Mesenchymal stem cell (in vitro differentiated cells and primary cell): ENCODE data around the gene STAC.

Experiments
- DNase-seq: peaks from one replicate; pipeline ENCODE4 v3.0.0-alpha.2; 2013
- H2AFZ ChIP-seq: one replicate; pipeline ENCODE4 v1.6.1; 2013; ENCODE audit warnings: low read depth, mild to moderate bottlenecking, control low read depth, inconsistent platforms, low read length, moderate library complexity
- H2AK5ac ChIP-seq: 2 replicates; pipeline ENCODE4 v1.6.1; 2013; ENCODE audit warnings: low read length, moderate library complexity, mild to moderate bottlenecking, inconsistent platforms; ENCODE audit not compliant: severe bottlenecking
- H2BK120ac ChIP-seq: one replicate; pipeline ENCODE4 v1.6.1; 2013; ENCODE audit warnings: low read depth, mild to moderate bottlenecking, inconsistent platforms, low read length, moderate library complexity
- H2BK12ac ChIP-seq, 2 experiments: one replicate each; pipeline ENCODE4 v1.6.1; 2013; ENCODE audit warnings: inconsistent platforms in 2 of 2, low read length in 2 of 2, mild to moderate bottlenecking in 2 of 2, moderate library complexity in 2 of 2, control low read depth in 1 of 2
- H2BK15ac ChIP-seq: one replicate; pipeline ENCODE4 v1.6.1; 2013; ENCODE audit warnings: mild to moderate bottlenecking, low read depth, inconsistent platforms; ENCODE audit not compliant: poor library complexity, severe bottlenecking
- H2BK5ac ChIP-seq: 2 replicates; pipeline ENCODE4 v1.6.1; 2013; ENCODE audit warnings: low read depth, mild to moderate bottlenecking, low read length, control low read depth, inconsistent platforms; ENCODE audit not compliant: poor library complexity, severe bottlenecking
- H3K14ac ChIP-seq, 2 experiments: one replicate each; pipeline ENCODE4 v1.6.1; 2013; ENCODE audit warnings: inconsistent platforms in 2 of 2, low read length in 2 of 2, control low read depth in 1 of 2, mild to moderate bottlenecking in 1 of 2, moderate library complexity in 1 of 2
- H3K18ac ChIP-seq, 2 experiments: one replicate each; pipeline ENCODE4 v1.6.1; 2013; ENCODE audit warnings: inconsistent platforms in 2 of 2, low read length in 2 of 2, control low read depth in 1 of 2, low read depth in 1 of 2, mild to moderate bottlenecking in 1 of 2
- H3K23ac ChIP-seq, 2 experiments: one replicate each; pipeline ENCODE4 v1.6.1; 2013; ENCODE audit warnings: inconsistent platforms in 2 of 2, low read length in 2 of 2, mild to moderate bottlenecking in 2 of 2, moderate library complexity in 2 of 2, control low read depth in 1 of 2
- H3K27ac ChIP-seq: 2 replicates; pipeline ENCODE4 v1.5.1; 2013; ENCODE audit warnings: mild to moderate bottlenecking, moderate library complexity, low read length, control low read depth, inconsistent platforms; ENCODE audit not compliant: poor library complexity, severe bottlenecking
- H3K27me3 ChIP-seq, 2 experiments: 2 replicates each; pipeline versions ENCODE4 v1.6.1 to v1.7.0; 2013; ENCODE audit warnings: low read length in 2 of 2, mild to moderate bottlenecking in 2 of 2, moderate library complexity in 2 of 2, control low read depth in 1 of 2, inconsistent platforms in 1 of 2; ENCODE audit not compliant: control insufficient read depth in 1 of 2, insufficient read depth in 1 of 2
- H3K36me3 ChIP-seq, 2 experiments: 2 replicates each; pipeline versions ENCODE4 v1.6.1 to v1.7.0; 2013; ENCODE audit warnings: low read length in 2 of 2, control low read depth in 1 of 2, inconsistent platforms in 1 of 2, low read depth in 1 of 2, mild to moderate bottlenecking in 1 of 2; ENCODE audit not compliant: insufficient read depth in 2 of 2, control insufficient read depth in 1 of 2
- H3K4ac ChIP-seq, 2 experiments: one replicate each; pipeline ENCODE4 v1.6.1; 2013; ENCODE audit warnings: inconsistent platforms in 2 of 2, low read length in 2 of 2, mild to moderate bottlenecking in 2 of 2, moderate library complexity in 2 of 2, control low read depth in 1 of 2, low read depth in 1 of 2
- H3K4me1 ChIP-seq: 2 replicates; pipeline ENCODE4 v1.6.1; 2013; ENCODE audit warnings: low read depth, low read length, control low read depth; ENCODE audit not compliant: control insufficient read depth, insufficient read depth
- H3K4me2 ChIP-seq: 2 replicates; pipeline ENCODE4 v1.6.1; 2013; ENCODE audit warnings: low read length, mild to moderate bottlenecking, inconsistent platforms; ENCODE audit not compliant: poor library complexity, severe bottlenecking
- H3K4me3 ChIP-seq, 2 experiments: 2 replicates each; pipeline versions ENCODE4 v1.5.1 to v1.7.0; 2013; ENCODE audit warnings: low read length in 2 of 2, mild to moderate bottlenecking in 2 of 2, control low read depth in 1 of 2, low read depth in 1 of 2; ENCODE audit not compliant: insufficient read depth in 1 of 2
- H3K79me1 ChIP-seq: replicated peaks from 2 replicates; pipeline ENCODE4 v1.6.1; 2013; ENCODE audit warnings: mild to moderate bottlenecking, control low read depth, low read length, inconsistent platforms; ENCODE audit not compliant: poor library complexity, severe bottlenecking
- H3K9ac ChIP-seq: 2 replicates; pipeline ENCODE4 v1.7.0; 2013; ENCODE audit warnings: mild to moderate bottlenecking, low read length, moderate library complexity
- H3K9me3 ChIP-seq: 2 replicates; pipeline ENCODE4 v1.7.0; 2013; ENCODE audit warnings: mild to moderate bottlenecking, low read length; ENCODE audit not compliant: control insufficient read depth
- H4K8ac ChIP-seq: one replicate; pipeline ENCODE4 v1.6.1; 2013; ENCODE audit warnings: inconsistent platforms, mild to moderate bottlenecking, low read length, moderate library complexity
- H4K91ac ChIP-seq: one replicate; pipeline ENCODE4 v1.6.1; 2013; ENCODE audit warnings: mild to moderate bottlenecking, low read length, inconsistent platforms
- WGBS: methylation state at CpG from one replicate; pipeline ENCODE4 v1.1.7; 2013; ENCODE audit warnings: mixed read lengths; 5-methylcytosine and 5-hydroxymethylcytosine counted together

Gene STAC

DNA sequence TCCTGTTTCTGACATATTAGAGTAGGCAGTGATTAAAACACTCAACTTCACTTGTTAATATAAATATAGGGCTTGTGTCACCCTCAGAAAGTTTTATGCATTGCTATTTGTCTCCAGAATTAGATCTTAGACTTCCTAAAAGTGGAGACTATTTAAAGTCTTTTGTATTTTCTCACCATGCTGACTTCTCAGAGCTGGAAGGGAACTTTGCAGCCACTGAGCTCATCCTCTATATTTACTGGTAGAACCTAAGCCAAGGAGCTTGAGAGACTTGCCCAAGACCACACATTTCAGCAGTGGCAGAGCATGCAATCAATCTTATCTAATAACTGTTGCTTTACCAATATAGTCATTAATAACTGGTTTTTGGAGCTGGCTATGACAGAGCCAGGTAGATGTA is 53.2 kb downstream of the STAC start:
- Histone ChIP-seq H2AFZ (no peak overlapping the region), H3K4me2 (no peak overlapping the region), H3K9me3 (no peaks in the 10 kb centered on the region), H3K18ac (no peak overlapping the region), H2BK12ac (no peak overlapping the region), H3K9ac (no peak overlapping the region), H3K27me3 (no peaks in the 10 kb centered on the region), H2AK5ac (no peak overlapping the region), H3K36me3 (peaks cover 0 to 4% of the 10 kb centered on the region in 2 experiments), H2BK15ac (no peak overlapping the region), H3K79me1 (peaks cover 18% of the 10 kb centered on the region), H3K4me1 (no peaks in the 10 kb centered on the region), H3K4me3 (no peak overlapping the region), H3K23ac (no peak overlapping the region), H3K4ac (no peak overlapping the region), H2BK120ac (no peak overlapping the region), H4K8ac (no peak overlapping the region), H2BK5ac (no peak overlapping the region), H3K14ac (no peak overlapping the region), H3K27ac (no peak overlapping the region), H4K91ac (no peak overlapping the region)
- no peak for DNase-seq

DNA sequence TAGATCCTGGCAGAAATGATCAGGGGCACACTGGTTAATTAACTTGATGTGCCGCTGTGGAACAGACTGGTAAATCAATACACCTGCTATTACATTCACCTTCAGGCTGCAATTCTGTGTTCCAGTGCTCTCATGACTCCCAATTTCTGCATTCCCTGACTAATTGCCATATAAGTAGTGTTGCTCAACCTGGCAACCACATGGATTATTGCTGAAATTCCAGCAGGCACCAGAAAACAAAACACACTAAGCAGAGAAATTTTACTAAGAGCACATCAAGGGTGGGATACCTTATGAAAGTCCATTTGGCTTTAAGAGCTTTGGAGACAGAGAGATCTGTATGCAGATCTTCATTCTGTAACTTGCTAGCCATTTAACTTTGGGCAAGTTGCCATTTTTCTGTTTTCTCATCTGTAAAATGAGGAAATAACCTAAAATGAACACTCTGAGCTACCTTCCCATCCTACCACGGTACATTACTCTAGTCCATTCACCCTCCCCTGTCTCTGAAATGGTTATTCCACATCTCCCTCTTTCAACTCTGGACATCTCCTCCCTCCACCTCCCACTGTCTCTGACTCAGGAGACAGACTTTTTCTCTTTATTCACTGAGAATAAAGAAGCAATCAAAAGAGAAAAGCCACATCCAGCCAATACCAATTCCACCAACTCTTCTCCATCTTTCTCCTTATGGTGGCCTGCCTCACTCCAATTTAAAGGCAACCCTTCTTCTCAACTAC is 54.6 kb downstream of the STAC start:
- H4K8ac ChIP-seq = no peak overlapping the region
- no peak overlapping the region for H3K4me3 ChIP-seq
- no peak overlapping the region for H3K9ac ChIP-seq
- no peaks in the 10 kb centered on the region for H3K9me3 ChIP-seq
- no peaks in the 10 kb centered on the region for H3K4me1 ChIP-seq
- DNase-seq = no peak
- H4K91ac ChIP-seq = no peak overlapping the region
- no peak overlapping the region for H2AK5ac ChIP-seq
- H3K4ac ChIP-seq = no peak overlapping the region
- no peak overlapping the region for H2BK12ac ChIP-seq
- 92% methylated on average over 2 of the region's 2 CpGs for WGBS
- H2BK120ac ChIP-seq = no peak overlapping the region
- H3K23ac ChIP-seq = no peak overlapping the region
- H2BK15ac ChIP-seq = no peak overlapping the region
- no peaks in the 10 kb centered on the region for H3K36me3 ChIP-seq
- H2BK5ac ChIP-seq = no peak overlapping the region
- H3K27me3 ChIP-seq = no peaks in the 10 kb centered on the region
- no peak overlapping the region for H3K14ac ChIP-seq
- H3K79me1 ChIP-seq = peaks cover 11% of the 10 kb centered on the region
- no peak overlapping the region for H3K18ac ChIP-seq
- H3K27ac ChIP-seq = no peak overlapping the region
- no peak overlapping the region for H3K4me2 ChIP-seq
- no peak overlapping the region for H2AFZ ChIP-seq

DNA sequence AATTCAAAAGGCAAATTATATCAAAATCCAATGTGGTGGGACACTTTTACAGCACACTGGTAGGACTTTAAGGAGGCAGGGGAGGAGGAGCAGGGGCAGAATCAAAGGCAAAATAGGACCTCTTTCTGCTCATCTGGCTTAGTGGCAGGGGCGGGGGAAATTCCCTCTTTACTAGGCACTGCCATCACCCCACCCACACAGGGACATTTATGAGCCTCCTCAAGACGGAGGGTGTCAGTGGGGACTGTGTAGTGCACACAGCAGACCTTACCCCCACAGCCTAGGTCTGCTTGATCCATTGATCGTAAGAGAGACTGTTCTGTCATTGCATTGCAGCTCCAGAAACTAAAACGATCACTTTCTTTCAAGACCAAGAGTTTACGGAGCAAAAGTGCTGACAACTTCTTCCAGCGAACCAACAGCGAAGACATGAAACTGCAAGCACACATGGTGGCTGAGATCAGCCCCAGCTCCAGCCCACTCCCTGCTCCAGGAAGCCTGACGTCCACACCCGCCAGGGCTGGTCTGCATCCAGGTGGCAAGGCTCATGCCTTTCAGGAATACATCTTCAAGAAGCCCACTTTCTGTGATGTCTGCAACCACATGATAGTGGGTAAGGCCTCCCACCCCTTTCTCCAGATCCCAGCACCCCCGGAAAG is 62.9 kb downstream of the STAC start:
- no peaks in the 10 kb centered on the region for H3K27me3 ChIP-seq
- no peak for DNase-seq
- peaks cover 15% of the 10 kb centered on the region for H3K79me1 ChIP-seq
- no peak overlapping the region for H3K18ac ChIP-seq
- H3K4ac ChIP-seq = no peak overlapping the region
- peaks cover 10% of the 10 kb centered on the region for H3K4me1 ChIP-seq
- no peak overlapping the region for H3K4me3 ChIP-seq
- no peak overlapping the region for H4K8ac ChIP-seq
- no peak overlapping the region for H3K23ac ChIP-seq
- peak overlapping the region; percentile 26 for H2AK5ac ChIP-seq
- H3K9me3 ChIP-seq = no peaks in the 10 kb centered on the region
- H2BK120ac ChIP-seq = no peak overlapping the region
- no peak overlapping the region for H2BK5ac ChIP-seq
- no peak overlapping the region for H3K14ac ChIP-seq
- H3K27ac ChIP-seq = no peak overlapping the region
- no peaks in the 10 kb centered on the region for H3K36me3 ChIP-seq
- no peak overlapping the region for H3K9ac ChIP-seq
- no peak overlapping the region for H2BK12ac ChIP-seq
- H3K4me2 ChIP-seq = no peak overlapping the region
- H4K91ac ChIP-seq = no peak overlapping the region
- no peak overlapping the region for H2BK15ac ChIP-seq
- 86% methylated on average over 9 of the region's 10 CpGs for WGBS
- no peak overlapping the region for H2AFZ ChIP-seq

DNA sequence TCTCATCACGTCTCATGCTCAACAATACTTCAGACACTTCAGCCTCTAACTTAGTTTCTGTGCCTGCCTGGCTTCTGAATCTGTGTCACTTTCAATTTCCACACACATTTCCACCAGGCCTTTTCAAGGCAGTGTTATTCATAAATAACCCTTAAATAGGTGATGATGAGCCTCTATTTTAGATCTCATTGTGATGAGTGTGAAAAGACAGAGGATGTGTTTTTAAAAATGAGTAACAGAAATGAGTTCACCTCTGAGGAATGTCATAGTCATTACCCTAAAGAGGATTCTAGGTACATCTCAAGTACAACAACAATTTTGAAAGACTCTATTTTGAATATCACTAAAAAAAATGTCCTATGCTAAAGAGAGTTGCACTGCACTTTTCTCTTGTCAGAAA is 64.6 kb downstream of the STAC start:
- H2AFZ ChIP-seq = no peak overlapping the region
- no peaks in the 10 kb centered on the region for H3K9me3 ChIP-seq
- no peaks in the 10 kb centered on the region for H3K27me3 ChIP-seq
- H2AK5ac ChIP-seq = no peak overlapping the region
- no peak overlapping the region for H3K4ac ChIP-seq
- peaks cover 10% of the 10 kb centered on the region for H3K4me1 ChIP-seq
- no peak overlapping the region for H2BK12ac ChIP-seq
- peak overlapping the region; percentile 3 for H3K9ac ChIP-seq
- no peak overlapping the region for H2BK120ac ChIP-seq
- no peak overlapping the region for H2BK15ac ChIP-seq
- no peak overlapping the region for H2BK5ac ChIP-seq
- H3K36me3 ChIP-seq = no peaks in the 10 kb centered on the region
- 88% methylated on average over 1 of the region's 1 CpG for WGBS
- H3K27ac ChIP-seq = peak overlapping the region; percentile 53
- H3K79me1 ChIP-seq = peaks cover 15% of the 10 kb centered on the region
- DNase-seq = no peak
- H4K8ac ChIP-seq = no peak overlapping the region
- H3K4me2 ChIP-seq = no peak overlapping the region
- H4K91ac ChIP-seq = no peak overlapping the region
- no peak overlapping the region for H3K18ac ChIP-seq
- H3K4me3 ChIP-seq = no peak overlapping the region
- H3K23ac ChIP-seq = no peak overlapping the region
- H3K14ac ChIP-seq = no peak overlapping the region
